ENCODE data around the gene ANXA6. TPM values are rescaled to one million over a fixed set of nuclear protein-coding genes. Genes with fewer than 3 reads are reported as not detected.

ANXA6 gene
- total and polyA plus RNA-seq, 7 donors = 22.9 to 333 (median 233) TPM

GRCh38 chr5:151107084-151107483 lies 50.5 kb downstream of the ANXA6 start:
- WGBS, 2 donors = 18 to 66% methylated on average over 7 of the region's 7 CpGs
- intact Hi-C loops (cut with DNase I) = loop anchor here (5.0 kb wide), 1 partner anchor 325 kb away; no protein-coding TSS in a partner anchor
- no peak for TF ChIP-seq POLR2A (IDR thresholded peaks at IDR 0.05)
- no peak for TF ChIP-seq EP300 (IDR thresholded peaks at IDR 0.05)
- TF ChIP-seq POLR2AphosphoS5 (IDR thresholded peaks at IDR 0.05) = no peak
- TF ChIP-seq, protein P1, sequence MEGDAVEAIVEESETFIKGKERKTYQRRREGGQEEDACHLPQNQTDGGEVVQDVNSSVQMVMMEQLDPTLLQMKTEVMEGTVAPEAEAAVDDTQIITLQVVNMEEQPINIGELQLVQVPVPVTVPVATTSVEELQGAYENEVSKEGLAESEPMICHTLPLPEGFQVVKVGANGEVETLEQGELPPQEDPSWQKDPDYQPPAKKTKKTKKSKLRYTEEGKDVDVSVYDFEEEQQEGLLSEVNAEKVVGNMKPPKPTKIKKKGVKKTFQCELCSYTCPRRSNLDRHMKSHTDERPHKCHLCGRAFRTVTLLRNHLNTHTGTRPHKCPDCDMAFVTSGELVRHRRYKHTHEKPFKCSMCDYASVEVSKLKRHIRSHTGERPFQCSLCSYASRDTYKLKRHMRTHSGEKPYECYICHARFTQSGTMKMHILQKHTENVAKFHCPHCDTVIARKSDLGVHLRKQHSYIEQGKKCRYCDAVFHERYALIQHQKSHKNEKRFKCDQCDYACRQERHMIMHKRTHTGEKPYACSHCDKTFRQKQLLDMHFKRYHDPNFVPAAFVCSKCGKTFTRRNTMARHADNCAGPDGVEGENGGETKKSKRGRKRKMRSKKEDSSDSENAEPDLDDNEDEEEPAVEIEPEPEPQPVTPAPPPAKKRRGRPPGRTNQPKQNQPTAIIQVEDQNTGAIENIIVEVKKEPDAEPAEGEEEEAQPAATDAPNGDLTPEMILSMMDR (IDR thresholded peaks at IDR 0.05) = no peak
- peaks cover 6 to 54% (median 24%) of the 10 kb centered on the region in 4 donors for H3K36me3 ChIP-seq
- DNase-seq = no peak
- no peaks in the 10 kb centered on the region for H3K27me3 ChIP-seq
- peaks cover 0 to 65% (median 54%) of the 10 kb centered on the region in 4 donors for H3K4me1 ChIP-seq
- peak overlapping the region; percentile 28 to 94 (median 84) for H3K27ac ChIP-seq
- H3K4me3 ChIP-seq = no peak overlapping the region
- H3K9me3 ChIP-seq = no peaks in the 10 kb centered on the region

- Histone ChIP-seq H3K4me1 (peaks cover 0 to 67% (median 56%) of the 10 kb centered on the region in 4 donors), H3K36me3 (peaks cover 6 to 55% (median 25%) of the 10 kb centered on the region in 4 donors), H3K4me3 (no peak overlapping the region), H3K27me3 (no peaks in the 10 kb centered on the region), H3K9me3 (no peaks in the 10 kb centered on the region), H3K27ac (peak overlapping the region; percentile 28 to 94 (median 84))
- 80 to 90% methylated on average over 2 of the region's 2 CpGs for WGBS, 2 donors
- DNase-seq = no peak
- intact Hi-C loops (cut with DNase I) = loop anchor here (5.0 kb wide), 1 partner anchor 324 kb away; no protein-coding TSS in a partner anchor
- TF ChIP-seq, protein P1 (IDR thresholded peaks at IDR 0.05) = no peak
- TF ChIP-seq POLR2A (IDR thresholded peaks at IDR 0.05) (no peak), EP300 (IDR thresholded peaks at IDR 0.05) (no peak), POLR2AphosphoS5 (IDR thresholded peaks at IDR 0.05) (no peak)
Measured at GRCh38 chr5:151106509-151106908, 51.1 kb downstream of the ANXA6 start.

GRCh38 chr5:151106043-151106442 lies 51.5 kb downstream of the ANXA6 start:
- no peak for DNase-seq
- intact Hi-C loops (cut with DNase I) = loop anchor here (5.0 kb wide), 1 partner anchor 324 kb away; no protein-coding TSS in a partner anchor
- no peaks in the 10 kb centered on the region for H3K27me3 ChIP-seq
- H3K4me1 ChIP-seq = peaks cover 0 to 71% (median 56%) of the 10 kb centered on the region in 4 donors
- peaks cover 10 to 55% (median 26%) of the 10 kb centered on the region in 4 donors for H3K36me3 ChIP-seq
- H3K27ac ChIP-seq = peak overlapping the region; percentile 81 to 94 (median 86)
- H3K4me3 ChIP-seq = no peak overlapping the region
- 71 to 87% methylated on average over 5 of the region's 5 CpGs for WGBS, 2 donors
- TF ChIP-seq POLR2A (IDR thresholded peaks at IDR 0.05) (no peak), POLR2AphosphoS5 (IDR thresholded peaks at IDR 0.05) (no peak), EP300 (IDR thresholded peaks at IDR 0.05) (no peak)
- TF ChIP-seq, protein P1 (IDR thresholded peaks at IDR 0.05) = no peak
- no peaks in the 10 kb centered on the region for H3K9me3 ChIP-seq

DNA sequence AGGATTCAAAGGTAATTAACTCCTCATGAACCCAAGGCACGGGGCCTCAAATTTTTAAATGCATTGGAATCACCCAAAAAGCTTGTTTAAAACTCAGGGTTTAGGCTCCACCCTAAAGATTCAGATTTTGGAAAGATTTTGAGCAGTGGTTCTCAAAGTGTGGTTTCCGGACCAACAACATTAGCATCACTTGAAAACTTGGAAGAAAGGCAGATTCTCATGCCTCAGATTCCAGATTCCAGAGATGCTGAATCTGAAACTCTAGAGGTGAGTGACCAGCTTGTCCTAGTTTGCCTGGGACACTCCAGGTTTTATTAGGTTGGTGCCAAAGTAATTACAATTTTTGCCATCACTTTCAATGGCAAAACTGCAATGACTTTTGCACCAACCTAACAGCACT lies 52.0 kb downstream of the ANXA6 start:
- Histone ChIP-seq H3K27me3 (no peaks in the 10 kb centered on the region), H3K36me3 (peaks cover 10 to 54% (median 27%) of the 10 kb centered on the region in 4 donors), H3K27ac (peak overlapping the region; percentile 81 to 94 (median 86)), H3K4me1 (peaks cover 0 to 73% (median 56%) of the 10 kb centered on the region in 4 donors), H3K9me3 (no peaks in the 10 kb centered on the region), H3K4me3 (no peak overlapping the region)
- intact Hi-C loops (cut with DNase I) = loop anchor here (2.0 to 5.0 kb wide), 2 partner anchors 25 to 323 kb away; partner anchors contain the start of gene TNIP1
- 77 to 78% methylated on average over 2 of the region's 2 CpGs for WGBS, 2 donors
- no peak for DNase-seq
- TF ChIP-seq POLR2A (IDR thresholded peaks at IDR 0.05) (no peak), EP300 (IDR thresholded peaks at IDR 0.05) (no peak), POLR2AphosphoS5 (IDR thresholded peaks at IDR 0.05) (no peak)
- TF ChIP-seq, protein P1 (IDR thresholded peaks at IDR 0.05) = no peak
